GM21619 (cell line): ENCODE results near the gene ZNF300.
"Not testable (repeated sequence)": the region's sequence is repeated elsewhere in the genome, so short reads cannot be mapped to it uniquely, and the experiment has no call there.

Experiments used
- ATAC-seq: cut with Tn5 transposase; IDR thresholded peaks from one replicate; pipeline ENCODE4 v1.9.1; 2021; ENCODE audit not compliant: unreplicated experiment

Gene ZNF300

GRCh38 chr5:150846308-150846653 lies 58.5 kb downstream of the ZNF300 start, which contains the start of gene IRGM:
Gene IRGM, plus strand, starts transcription at chr5:150846521. Its CDS starts 1,603 bp downstream, at chr5:150848124.
- not testable (repeated sequence) for ATAC-seq

GRCh38 chr5:150845185-150845859 lies 59.5 kb downstream of the ZNF300 start:
- not testable (repeated sequence) for ATAC-seq
